GM12872 (cell line): ENCODE data around the gene SHLD1.

Experiments
- TF ChIP-seq, protein P1 (sequence below): IDR thresholded peaks from 3 replicates; pipeline ENCODE4 v1.5.1; 2011; ENCODE audit warnings: low read depth, mild to moderate bottlenecking, low read length, moderate library complexity; ENCODE audit not compliant: insufficient read depth

The SHLD1 gene

DNA sequence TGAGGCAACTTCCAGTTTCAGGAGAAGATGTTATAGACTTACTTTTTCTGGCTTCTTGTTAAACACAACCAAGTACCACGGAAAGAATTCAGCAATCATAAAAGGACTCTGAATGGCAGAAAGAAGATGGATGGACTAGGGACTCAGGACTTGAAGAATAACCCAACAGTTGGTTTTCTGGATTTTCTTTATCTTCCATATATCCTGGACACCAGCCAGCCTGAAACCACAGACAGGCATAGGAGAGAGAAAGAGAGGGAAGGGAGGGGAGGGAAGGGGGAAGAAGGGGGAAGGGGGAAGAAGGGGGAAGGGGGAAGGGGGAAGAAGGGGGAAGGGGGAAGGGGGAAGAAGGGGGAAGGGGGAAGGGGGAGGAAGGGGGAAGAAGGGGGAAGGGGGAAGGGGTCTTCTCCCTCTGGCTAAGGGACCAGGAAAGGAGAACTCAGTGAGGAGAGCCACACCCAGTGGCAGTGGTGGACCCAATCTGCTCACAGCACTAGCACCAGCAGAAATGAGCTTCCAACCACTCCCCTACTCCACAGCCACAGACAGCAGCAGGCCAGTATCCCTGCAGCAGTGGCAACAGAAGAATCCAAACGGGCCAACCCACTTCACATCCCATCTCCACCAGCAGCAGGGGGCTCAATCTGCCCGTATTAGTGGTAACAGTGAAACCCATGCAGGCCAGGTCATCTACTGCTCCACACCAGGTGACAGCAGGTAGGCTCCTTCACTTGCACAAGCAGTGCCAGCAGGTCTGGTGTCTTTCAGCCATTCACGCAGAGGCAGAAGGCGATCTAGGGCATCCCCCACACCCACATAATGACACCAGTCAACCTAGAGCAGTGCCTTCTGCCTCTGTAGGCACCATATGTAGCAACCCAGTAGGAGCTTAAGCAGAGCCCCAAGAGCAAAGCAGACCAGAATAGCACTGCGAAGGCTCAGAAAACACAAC lies 121.5 kb downstream of the SHLD1 start:
- TF ChIP-seq, protein P1, sequence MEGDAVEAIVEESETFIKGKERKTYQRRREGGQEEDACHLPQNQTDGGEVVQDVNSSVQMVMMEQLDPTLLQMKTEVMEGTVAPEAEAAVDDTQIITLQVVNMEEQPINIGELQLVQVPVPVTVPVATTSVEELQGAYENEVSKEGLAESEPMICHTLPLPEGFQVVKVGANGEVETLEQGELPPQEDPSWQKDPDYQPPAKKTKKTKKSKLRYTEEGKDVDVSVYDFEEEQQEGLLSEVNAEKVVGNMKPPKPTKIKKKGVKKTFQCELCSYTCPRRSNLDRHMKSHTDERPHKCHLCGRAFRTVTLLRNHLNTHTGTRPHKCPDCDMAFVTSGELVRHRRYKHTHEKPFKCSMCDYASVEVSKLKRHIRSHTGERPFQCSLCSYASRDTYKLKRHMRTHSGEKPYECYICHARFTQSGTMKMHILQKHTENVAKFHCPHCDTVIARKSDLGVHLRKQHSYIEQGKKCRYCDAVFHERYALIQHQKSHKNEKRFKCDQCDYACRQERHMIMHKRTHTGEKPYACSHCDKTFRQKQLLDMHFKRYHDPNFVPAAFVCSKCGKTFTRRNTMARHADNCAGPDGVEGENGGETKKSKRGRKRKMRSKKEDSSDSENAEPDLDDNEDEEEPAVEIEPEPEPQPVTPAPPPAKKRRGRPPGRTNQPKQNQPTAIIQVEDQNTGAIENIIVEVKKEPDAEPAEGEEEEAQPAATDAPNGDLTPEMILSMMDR = no peak

DNA sequence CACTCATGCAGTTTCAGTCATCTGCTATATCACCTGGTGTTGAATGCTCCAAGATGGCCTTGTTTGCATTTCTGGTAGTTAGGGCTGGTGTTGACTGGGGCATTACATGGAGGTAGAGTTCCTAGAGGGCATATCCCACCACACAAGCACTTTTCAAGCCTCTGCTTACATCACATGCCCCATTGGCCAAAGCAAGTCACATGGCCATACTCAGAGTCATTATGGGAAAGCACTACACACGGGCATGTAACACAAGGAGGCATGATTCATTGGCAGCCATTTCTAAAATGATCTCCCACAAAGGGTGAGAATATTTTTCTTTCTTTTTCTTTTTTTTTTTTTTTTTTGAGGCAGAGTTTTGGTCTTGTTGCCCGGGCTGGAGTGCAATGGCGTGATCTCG lies 126.9 kb downstream of the SHLD1 start:
- TF ChIP-seq, protein P1 = no peak

DNA sequence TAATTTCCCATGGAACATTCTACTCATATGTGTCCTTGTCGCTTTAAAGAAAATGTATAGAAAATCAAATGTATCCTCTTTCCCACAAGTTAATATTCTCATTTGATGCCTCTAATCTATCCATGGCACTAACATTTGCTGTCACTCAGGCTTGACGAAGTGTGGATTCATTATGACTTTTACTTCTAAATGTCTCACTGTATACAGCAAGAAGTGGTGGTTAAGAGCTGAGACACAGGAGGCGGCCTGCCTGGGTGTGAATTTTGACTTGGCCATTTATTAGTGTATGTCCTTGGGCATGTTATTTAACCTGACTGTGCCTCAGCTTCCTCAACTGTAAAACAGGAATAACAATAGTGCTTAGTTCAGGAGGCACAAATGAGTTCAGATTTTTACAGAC lies 130.1 kb downstream of the SHLD1 start:
- TF ChIP-seq, protein P1 = no peak

DNA sequence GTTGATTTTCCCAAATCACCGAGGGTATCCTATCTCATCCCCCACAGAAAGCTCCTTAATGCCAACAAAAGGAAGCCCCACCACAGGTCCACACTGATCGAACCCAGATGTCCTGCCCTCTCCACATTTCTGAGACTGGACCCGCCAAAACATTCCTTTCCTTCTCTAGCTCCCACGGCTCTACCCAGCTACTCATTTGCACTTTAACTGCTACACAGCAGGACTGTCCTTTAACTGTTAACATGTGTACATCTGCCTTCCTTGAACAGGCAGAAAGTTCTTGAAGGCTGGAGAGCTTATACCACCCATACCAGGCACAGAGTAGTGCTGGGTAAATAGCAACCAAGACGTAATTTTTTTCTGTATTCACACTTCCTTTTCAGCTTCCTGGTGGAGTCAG lies 131.5 kb downstream of the SHLD1 start:
- TF ChIP-seq, protein P1 = no peak

DNA sequence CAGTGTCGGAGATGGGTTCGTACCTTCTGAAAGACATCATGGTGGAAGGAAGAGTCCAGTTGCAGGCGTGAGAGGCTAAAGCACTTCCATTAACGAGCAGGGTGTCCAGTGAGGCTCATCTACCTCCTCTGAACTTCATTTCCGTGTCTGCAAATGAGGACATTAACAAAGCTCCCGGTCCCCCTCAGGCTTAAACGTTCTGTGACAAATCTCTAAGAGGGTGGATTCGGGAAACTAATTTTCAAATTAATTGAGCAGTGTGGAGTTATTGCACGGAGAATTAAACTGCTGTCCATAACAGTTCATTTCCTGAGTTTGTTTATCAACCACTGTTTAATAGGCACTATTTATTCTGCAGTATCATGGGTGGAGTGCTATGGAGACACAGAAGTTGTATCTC lies 132.0 kb downstream of the SHLD1 start:
- TF ChIP-seq, protein P1 = no peak

DNA sequence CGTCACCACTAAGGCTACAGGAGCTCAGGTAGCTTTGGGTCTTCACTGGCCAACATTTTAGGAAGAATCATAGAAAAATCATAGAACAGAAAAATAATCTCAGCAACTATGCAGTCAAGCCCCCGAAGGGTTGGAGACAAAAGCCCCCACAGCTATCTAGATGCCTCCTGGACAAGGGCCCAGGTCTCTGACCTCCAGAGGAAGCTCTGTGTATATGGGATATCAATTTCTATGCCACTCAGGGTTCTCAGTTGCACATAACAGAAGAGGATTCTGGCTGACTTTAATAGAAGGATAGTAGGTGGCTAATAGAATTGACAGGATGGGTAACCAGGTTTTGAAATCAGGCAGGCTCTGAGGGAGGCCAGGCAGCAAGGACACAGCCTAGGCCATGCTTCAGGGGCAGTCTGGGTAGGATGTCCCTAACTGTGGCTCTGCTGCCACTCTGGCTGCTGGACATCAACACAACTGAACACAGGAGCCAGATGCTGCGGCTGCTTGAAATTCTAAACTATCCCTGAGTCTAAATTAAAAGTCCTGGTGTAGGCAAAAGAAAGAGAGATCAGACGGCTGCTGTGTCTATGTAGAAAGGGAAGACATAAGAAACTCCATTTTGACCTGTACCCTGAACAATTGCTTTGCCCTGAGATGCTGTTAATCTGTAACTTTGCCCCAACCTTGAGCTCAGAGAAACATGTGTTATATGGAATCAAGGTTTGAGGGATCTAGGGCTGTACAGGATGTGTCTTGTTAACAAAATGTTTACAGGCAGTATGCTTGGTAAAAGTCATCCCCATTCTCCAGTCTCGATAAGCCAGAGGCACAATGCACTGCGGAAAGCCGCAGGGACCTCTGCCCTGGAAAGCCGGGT lies 134.5 kb downstream of the SHLD1 start:
- TF ChIP-seq, protein P1 = no peak

DNA sequence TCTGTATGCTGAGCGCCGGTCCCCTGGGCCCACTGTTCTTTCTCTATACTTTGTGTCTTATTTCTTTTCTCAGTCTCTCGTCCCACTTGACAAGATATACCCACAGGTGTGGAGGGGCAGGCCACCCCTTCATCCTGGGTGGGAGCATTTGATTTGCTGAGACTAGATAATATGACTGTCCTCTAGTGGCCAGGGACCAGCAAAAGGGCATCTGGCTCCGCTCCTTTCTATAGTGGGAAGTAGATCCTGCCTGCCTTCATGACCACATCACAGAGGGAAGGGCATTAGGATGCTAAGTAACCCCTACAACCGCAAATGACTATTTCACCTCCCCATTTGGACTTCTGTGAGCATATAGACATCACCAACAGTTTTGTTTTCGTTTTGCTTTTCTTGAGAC lies 135.7 kb downstream of the SHLD1 start:
- TF ChIP-seq, protein P1 = no peak
